GM19455 (cell line): ENCODE data around the gene MIF4GD.

ENCODE experiments used
- ATAC-seq: cut with Tn5 transposase; IDR thresholded peaks from one replicate; pipeline ENCODE4 v1.9.1; 2021; ENCODE audit not compliant: unreplicated experiment

The MIF4GD gene

GRCh38 chr17:75238020-75238580, 32.9 kb downstream of the MIF4GD start:
- no peak for ATAC-seq

DNA sequence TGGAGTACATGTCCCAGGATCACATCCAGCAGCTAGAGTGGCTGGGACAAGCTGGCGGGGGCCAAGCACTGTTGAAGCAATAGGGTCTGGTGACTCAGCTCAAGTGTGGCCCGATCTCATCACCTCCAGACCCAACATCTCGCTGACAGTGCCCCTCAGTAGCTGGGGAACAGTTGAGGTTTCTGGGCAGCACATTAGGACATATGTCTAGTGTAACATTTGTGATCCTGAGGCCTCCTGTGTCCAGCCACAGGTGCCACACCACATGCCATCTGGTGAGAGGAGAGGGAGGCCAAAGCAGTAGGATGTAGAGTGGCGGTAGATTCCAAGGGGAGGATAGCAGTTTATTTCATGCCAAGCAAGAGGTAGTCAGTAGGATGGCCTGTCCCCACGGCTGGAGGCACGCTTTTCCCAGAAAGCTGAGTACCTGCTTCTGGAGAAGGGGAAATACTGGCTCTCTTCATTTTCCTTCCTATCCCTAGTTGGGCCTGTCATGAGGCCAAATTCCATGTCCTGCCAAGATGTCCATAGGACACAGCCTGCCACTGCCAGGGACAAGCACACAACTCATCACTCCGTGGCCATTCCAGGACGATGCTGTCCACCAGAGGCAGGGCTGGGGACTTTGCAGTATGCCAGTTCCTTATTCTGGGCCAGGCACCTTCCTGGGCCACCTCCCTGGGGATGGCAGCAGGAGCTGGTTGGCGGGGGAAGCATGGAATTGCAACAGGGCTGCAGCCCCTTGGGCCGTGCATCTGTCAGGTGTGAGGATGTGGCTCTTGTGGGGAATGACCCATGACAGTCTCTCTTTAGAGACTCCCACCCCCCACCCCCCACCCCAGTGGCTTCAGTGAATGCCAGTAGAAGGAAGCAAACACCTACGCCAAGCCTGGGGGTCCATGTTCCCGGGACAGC, 33.7 kb downstream of the MIF4GD start:
- no peak for ATAC-seq

- ATAC-seq, result no peak
Observed at GRCh38 chr17:75232786-75233185, 38.2 kb downstream of the MIF4GD start.

- no peak for ATAC-seq
Observed at GRCh38 chr17:75231741-75232464, 39.1 kb downstream of the MIF4GD start.

DNA sequence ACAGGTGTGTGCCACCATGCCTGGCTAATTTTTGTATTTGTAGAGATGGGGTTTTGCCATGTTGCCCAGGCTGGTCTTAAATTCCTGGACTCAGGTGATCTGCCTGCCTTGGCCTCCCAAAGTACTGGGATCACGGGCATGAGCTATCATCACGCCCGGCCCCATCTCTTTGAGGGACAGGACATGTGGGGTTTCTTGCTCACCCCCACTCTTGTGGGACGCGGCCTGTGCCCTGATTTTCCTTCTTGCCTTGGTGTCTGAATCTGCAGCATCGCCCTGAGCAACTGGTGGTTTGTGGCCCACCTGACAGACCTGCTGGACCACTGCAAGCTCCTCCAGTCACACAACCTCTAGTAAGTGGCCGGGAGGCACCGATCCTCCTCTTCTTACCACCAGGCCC, 40.0 kb downstream of the MIF4GD start:
- ATAC-seq, result no peak

DNA sequence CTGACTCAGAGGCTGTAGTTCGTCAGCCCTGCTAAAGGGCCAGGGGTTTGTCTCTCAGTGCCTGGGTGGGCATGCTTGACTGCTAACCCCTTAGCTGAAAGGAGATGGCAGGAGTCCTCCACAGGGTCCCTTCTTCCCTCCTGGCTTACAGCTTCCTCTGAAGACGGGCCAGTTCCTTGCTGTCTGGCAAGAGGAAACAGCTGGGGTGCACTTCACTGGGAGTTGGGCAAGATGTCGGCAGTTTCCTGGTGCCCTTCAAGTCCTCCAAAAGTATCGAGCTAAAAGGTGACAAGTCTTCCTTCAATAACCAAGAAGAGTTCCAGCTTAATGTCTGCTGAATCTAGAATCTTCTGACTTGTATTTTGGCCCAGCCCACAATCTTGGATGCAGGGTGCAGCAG, 42.2 kb downstream of the MIF4GD start:
- no peak for ATAC-seq

DNA sequence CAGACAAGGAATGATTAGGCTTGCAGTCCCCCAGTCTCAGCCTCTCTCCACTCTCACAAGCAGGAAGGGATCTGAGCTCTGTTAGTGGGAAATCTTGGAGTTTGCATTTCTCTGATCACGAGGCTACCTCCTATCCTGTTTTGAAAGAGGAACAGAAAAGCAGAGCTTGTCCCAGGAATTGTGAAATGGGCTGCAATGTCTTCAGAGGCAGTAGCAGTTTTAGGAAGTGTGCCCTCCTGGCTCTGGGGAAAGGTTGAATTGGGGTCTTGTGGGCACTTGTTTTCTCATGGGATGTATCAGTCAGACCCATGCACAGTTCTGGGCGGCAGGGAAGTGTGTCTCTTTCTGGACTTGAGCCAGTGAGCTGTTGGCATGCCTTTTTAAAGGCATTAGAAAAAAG, 42.7 kb downstream of the MIF4GD start:
- no peak for ATAC-seq

GRCh38 chr17:75227729-75228128, 43.3 kb downstream of the MIF4GD start:
- ATAC-seq, result no peak

DNA sequence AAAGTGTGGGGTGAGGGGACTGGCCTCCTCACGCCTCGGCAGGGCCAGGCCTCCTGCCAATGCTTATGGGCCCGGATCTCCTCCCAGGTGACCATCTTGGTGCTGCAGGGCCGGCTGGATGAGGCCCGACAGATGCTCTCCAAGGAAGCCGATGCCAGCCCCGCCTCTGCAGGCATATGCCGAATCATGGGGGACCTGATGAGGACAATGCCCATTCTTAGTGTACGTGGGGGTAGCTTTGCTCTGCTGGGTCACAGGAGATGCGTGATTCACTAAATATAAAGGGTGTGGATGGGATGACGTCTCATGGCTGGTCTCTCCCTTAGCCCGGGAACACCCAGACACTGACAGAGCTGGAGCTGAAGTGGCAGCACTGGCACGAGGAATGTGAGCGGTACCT, 46.0 kb downstream of the MIF4GD start:
- ATAC-seq, result no peak

DNA sequence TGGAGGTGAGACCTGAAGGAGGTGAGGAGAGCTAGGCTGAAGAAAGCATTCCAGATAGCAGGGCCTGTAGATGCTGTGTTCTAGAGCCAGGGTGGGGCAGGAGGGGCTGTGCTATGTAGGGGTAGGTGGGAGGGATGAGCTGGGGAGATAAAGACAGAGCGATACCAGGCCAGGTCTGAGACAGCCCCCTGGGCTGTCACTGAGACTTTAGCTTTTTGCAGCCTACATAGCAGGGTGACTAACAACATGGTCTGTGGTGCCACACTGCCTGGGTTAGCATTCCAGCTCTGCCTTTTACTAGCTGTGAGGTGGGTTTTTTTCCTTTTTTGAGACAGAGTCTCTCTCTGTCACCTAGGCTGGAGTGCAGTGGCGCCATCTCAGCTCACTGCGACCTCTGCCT, 51.2 kb downstream of the MIF4GD start:
- ATAC-seq, result no peak

DNA sequence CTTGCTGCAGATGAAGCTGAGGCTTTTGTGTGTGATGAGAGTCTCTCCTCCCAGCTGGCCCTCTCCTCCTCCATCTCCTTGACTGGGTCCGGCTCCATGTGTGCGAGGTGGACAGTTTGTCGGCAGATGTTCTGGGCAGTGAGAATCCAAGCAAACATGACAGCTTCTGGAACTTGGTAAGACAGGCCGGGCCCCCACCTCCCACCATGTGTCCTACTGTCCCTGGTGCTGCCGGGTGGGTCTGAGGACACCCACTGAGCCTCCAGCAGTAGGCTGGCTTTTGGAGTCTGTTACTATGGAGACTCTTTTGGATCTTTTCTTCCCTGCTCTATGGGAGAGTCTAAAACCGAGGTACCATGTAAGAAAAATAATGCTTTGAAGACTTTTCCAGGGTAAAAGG, 52.9 kb downstream of the MIF4GD start:
- no peak for ATAC-seq
